SH-SY5Y (cell line): ENCODE measurements around the gene DUOX1.

Source experiments
- GATA2 ChIP-seq: IDR thresholded peaks from 2 replicates; pipeline ENCODE4 v1.6.1; 2011; ENCODE audit warnings: mild to moderate bottlenecking, low read depth, low read length
- GATA3 ChIP-seq: IDR thresholded peaks from 2 replicates; pipeline ENCODE4 v1.6.1; 2011; ENCODE audit warnings: low read depth, mild to moderate bottlenecking, low read length, moderate library complexity

DNA sequence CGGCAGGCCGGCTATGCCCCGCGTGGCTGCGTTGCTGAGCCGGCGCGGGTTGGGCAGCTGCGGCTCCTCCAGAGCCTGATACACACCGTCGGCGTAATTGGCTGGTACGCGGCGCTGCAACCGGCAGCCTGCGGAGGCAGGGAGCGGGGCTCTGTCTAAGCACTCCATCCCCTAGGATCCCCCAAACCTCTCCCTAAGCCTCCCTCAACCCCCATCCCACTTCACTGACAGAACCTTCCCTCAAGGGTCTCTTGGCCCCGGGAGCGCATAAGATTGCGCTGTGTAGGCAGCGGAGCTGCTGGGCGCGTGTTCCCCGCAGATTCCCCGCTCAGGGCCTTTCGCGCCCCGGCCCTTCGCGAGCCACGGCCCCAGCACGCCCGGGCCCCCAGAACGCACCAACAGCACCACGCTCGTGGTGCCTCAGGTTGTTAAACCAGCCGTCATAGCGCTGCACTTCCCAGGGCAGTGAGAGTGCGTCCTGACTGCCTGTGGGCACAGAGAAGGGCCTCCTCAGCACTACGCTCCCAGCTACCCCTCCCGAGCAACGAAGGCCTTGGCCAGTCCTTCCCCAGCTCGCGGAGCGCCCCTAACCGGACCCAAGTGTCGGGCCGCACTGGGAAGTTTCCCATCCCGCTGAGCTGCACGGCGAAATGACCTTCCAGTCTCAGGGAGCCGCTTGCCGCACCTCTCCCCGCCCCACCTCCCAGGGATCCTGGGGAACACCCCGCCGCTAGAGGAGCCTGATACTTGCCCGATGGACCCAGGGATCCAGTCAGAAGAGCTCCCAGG, 17.0 kb upstream of the DUOX1 start:
- TF ChIP-seq GATA2 (no peak), GATA3 (no peak)
